GM12878 (cell line): Measurements from ENCODE around the gene GABRB3. TPM values are rescaled to one million over a fixed set of nuclear protein-coding genes. Genes with fewer than 3 reads are reported as not detected.

Experiments used
- ATAC-seq: fragments of 200-7000 bp; cut with Tn5 transposase; 3 replicates; pipeline ENCODE4 v1.9.1; 2020; ENCODE audit warnings: mild to moderate bottlenecking, moderate library complexity
- BruUV-seq: library from RNA; stranded (reverse); fragments of 400-500 nt; replicated peaks from 2 replicates; lab custom pipeline; 2021; lab: Mats Ljungman, UMichigan
- CTCF ChIA-PET: fragments of 300-600 bp; sonication (Branson Sonifier 250); formaldehyde crosslinking; extraction: SDS; loops from one replicate; lab custom pipeline; 2021; ENCODE audit warnings: inconsistent platforms; lab: Yijun Ruan, JAX
- POLR2A ChIA-PET: fragments of 350-600 bp; formaldehyde crosslinking; extraction: SDS; loops from one replicate; lab custom pipeline; 2021; ENCODE audit warnings: inconsistent platforms; lab: Charles Lee
- RAD21 ChIA-PET: fragments of 300-600 bp; sonication (Branson Sonifier 250); formaldehyde crosslinking; loops from one replicate; lab custom pipeline; 2023; ENCODE audit warnings: antibody characterized with exemption; ENCODE audit not compliant: unreplicated experiment; lab: Charles Lee
- SMC1A ChIA-PET: fragments of 300-600 bp; sonication (Branson Sonifier 250); formaldehyde crosslinking; loops from one replicate; lab custom pipeline; 2023; ENCODE audit not compliant: unreplicated experiment, uncharacterized antibody; lab: Charles Lee
- DNase-seq: peaks from one replicate; pipeline ENCODE4 v3.0.0-alpha.2; 2011; ENCODE audit warnings: low read depth, low spot score
- FAIRE-seq: peaks from 3 replicates; lab custom pipeline; 2011; peaks lifted over from hg19 to GRCh38; lab: Jason Lieb, UNC
- H2AFZ ChIP-seq: 2 replicates; pipeline ENCODE4 v1.6.0; 2011; ENCODE audit warnings: low read depth, low read length, control low read depth; ENCODE audit not compliant: control insufficient read depth
- H3K27ac ChIP-seq: 2 replicates; pipeline ENCODE4 v1.5.1; 2011; ENCODE audit warnings: control low read depth; ENCODE audit not compliant: control insufficient read depth, insufficient read depth
- H3K27me3 ChIP-seq, 2 experiments: replicated peaks in 1 of 2; 2 replicates each; pipeline versions ENCODE4 v1.6.0 to v1.6.1; 2011; ENCODE audit warnings: low read length in 1 of 2; ENCODE audit not compliant: control insufficient read depth in 2 of 2, insufficient read depth in 2 of 2
- H3K36me3 ChIP-seq, 2 experiments: 2 replicates each; pipeline ENCODE4 v1.5.1; 2011; ENCODE audit warnings: low read length in 1 of 2; ENCODE audit not compliant: control insufficient read depth in 2 of 2, insufficient read depth in 2 of 2
- H3K4me1 ChIP-seq: 2 replicates; pipeline ENCODE4 v1.6.1; 2011; ENCODE audit warnings: mild to moderate bottlenecking, low read length, moderate library complexity, mixed read lengths; ENCODE audit not compliant: control insufficient read depth, insufficient read depth
- H3K4me2 ChIP-seq: 2 replicates; pipeline ENCODE4 v1.6.0; 2011; ENCODE audit warnings: control low read depth; ENCODE audit not compliant: control insufficient read depth, insufficient read depth
- H3K4me3 ChIP-seq: fragments of 200-600 bp; sonication (generic); 2 replicates; pipeline ENCODE4 v1.5.1; 2016
- H3K79me2 ChIP-seq: 2 replicates; pipeline ENCODE4 v1.6.0; 2011; ENCODE audit warnings: low read length; ENCODE audit not compliant: control insufficient read depth, insufficient read depth
- H3K9ac ChIP-seq: 2 replicates; pipeline ENCODE4 v1.8.0; 2011; ENCODE audit warnings: low read length, control low read depth, mixed read lengths; ENCODE audit not compliant: control insufficient read depth, insufficient read depth
- H3K9me3 ChIP-seq: replicated peaks from 3 replicates; pipeline ENCODE4 v1.5.1; 2011; ENCODE audit warnings: mild to moderate bottlenecking, low read length; ENCODE audit not compliant: control insufficient read depth, insufficient read depth
- H4K20me1 ChIP-seq: 2 replicates; pipeline ENCODE4 v1.6.0; 2011; ENCODE audit not compliant: control insufficient read depth, insufficient read depth
- EED ChIP-seq: sonication (generic); IDR thresholded peaks from 2 replicates; pipeline ENCODE4 v1.6.1; 2016; ENCODE audit warnings: antibody characterized with exemption, low read depth
- EZH2 ChIP-seq: IDR thresholded peaks from 2 replicates; pipeline ENCODE4 v1.6.1; 2012; ENCODE audit warnings: low read depth, mild to moderate bottlenecking, control low read depth, inconsistent platforms, low read length, borderline replicate concordance; ENCODE audit not compliant: control insufficient read depth
- NFYA ChIP-seq: IDR thresholded peaks from 2 replicates; pipeline ENCODE4 v1.6.1; 2011; ENCODE audit warnings: low read depth, mild to moderate bottlenecking, low read length, improper control_type of control experiment, borderline replicate concordance
- NRF1 ChIP-seq: conservative IDR thresholded peaks from 2 replicates; pipeline ENCODE4 v1.6.1; 2011; ENCODE audit warnings: mild to moderate bottlenecking, low read depth, low read length, improper control_type of control experiment
- POLR2AphosphoS5 ChIP-seq: IDR thresholded peaks from 2 replicates; pipeline ENCODE4 v1.6.1; 2011; ENCODE audit warnings: mild to moderate bottlenecking, low read length, inconsistent platforms
- SRF ChIP-seq, 2 experiments: IDR thresholded peaks; 2 replicates each; pipeline ENCODE4 v1.6.1; 2011; ENCODE audit warnings: low read depth in 2 of 2, low read length in 2 of 2, mild to moderate bottlenecking in 1 of 2, moderate library complexity in 1 of 2
- WGBS: methylation state at CpG from one replicate; pipeline ENCODE4 v1.1.6; 2016; ENCODE audit warnings: low lambda C conversion rate; ENCODE audit not compliant: insufficient replicate concordance, insufficient coverage; ENCODE audit errors: missing lambda C conversion rate; 5-methylcytosine and 5-hydroxymethylcytosine counted together
- in situ Hi-C: fragments of 300-500 bp; cut with MboI; formaldehyde crosslinking; loops from 9 replicates; pipeline ENCODE4 v1.14.3; 2018; ENCODE audit warnings: mixed read lengths
- intact Hi-C: fragments of 100-400 bp; cut with micrococcal nuclease; formaldehyde crosslinking; loops from one replicate; pipeline ENCODE4 v1.14.2; 2022; ENCODE audit not compliant: unreplicated experiment
- polyA plus RNA-seq, 11 experiments: library from polyadenylated mRNA; depleted of rRNA in 4 of 11; unstranded in 6 of 11; stranded (reverse) in 5 of 11; fragments of >200 nt; fragmentation: Nextera tagmentation in 4 of 11; fragmentation: Illumina TruSeq in 1 of 11; extraction: Ambion mirVana in 4 of 11; extraction: Trizol in 1 of 11; gene quantifications; 1 replicate in 1 of 11; 2 replicates in 10 of 11; pipeline versions ENCODE4 v1.2.1 to v1.2.3, GENCODE V29; 2011 to 2016; ENCODE audit warnings: inconsistent platforms in 2 of 11, missing spikeins in 2 of 11, low read depth in 1 of 11
- total RNA-seq, 4 experiments: library from RNA; depleted of rRNA in 3 of 4; stranded (reverse); fragments of >200 nt in 3 of 4; fragmentation: Illumina TruSeq in 1 of 4; extraction: Trizol in 1 of 4; gene quantifications; 2 replicates each; pipeline versions ENCODE4 v1.2.1 to v1.2.3, GENCODE V29; 2013 to 2021
- TF ChIP-seq, protein P1 (sequence below): fragments of 450-650 bp; IDR thresholded peaks from 2 replicates; pipeline ENCODE4 v1.6.1; 2017; ENCODE audit warnings: antibody characterized with exemption, mild to moderate bottlenecking, moderate library complexity
- TF ChIP-seq, protein P2 (sequence below): fragments of 450-650 bp; IDR thresholded peaks from 2 replicates; pipeline ENCODE4 v1.6.1; 2017; ENCODE audit warnings: borderline replicate concordance

Gene GABRB3
- total and polyA plus RNA-seq, 10 of the 15 experiments (the other 5 are each of a cell fraction or from before 2014, with no cell fraction given): 0.05 to 0.08 (median 0.05) TPM; not detected in 7

DNA sequence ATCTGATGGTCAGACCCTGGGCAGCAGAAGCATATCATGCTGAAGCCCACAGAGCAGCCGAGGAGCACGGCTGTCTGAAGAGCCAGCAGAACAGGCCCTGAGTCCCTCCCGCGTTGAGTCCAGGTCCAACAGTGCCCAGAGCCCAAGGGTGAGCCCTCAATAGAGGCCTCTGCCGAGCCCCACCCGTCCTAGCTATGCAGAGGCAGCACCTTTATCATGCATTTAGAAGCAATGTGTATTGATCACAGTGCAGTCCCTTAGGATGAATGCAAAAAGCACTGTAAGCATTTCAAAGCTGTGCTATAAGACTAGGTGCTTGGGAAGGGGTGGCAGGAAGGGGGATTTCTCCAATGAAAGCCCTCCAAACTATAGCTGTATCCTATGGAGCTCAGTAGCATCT, 208.5 kb downstream of the GABRB3 start:
- Histone ChIP-seq H3K4me2 (no peak overlapping the region), H2AFZ (no peak overlapping the region), H3K79me2 (no peaks in the 10 kb centered on the region), H3K9me3 (no peaks in the 10 kb centered on the region; the same call in 2 of the 3 replicates)
- no peak for FAIRE-seq
- SMC1A ChIA-PET: no interaction called here
- WGBS: 54% methylated on average over 6 of the region's 6 CpGs
- no peak for TF ChIP-seq NFYA
- TF ChIP-seq, all 136 proteins: peak for 0
- BruUV-seq: no TSS peak
- Histone ChIP-seq H3K27me3 (no peaks in the 10 kb centered on the region), H4K20me1 (no peaks in the 10 kb centered on the region), H3K36me3 (no peaks in the 10 kb centered on the region), H3K9ac (no peak overlapping the region), H3K27ac (no peak overlapping the region), H3K4me1 (no peaks in the 10 kb centered on the region), H3K4me3 (no peak overlapping the region)
- POLR2A ChIA-PET: no interaction called here
- RAD21 ChIA-PET: no interaction called here
- intact Hi-C loops: no loop called here
- no peak for ATAC-seq
- in situ Hi-C loops: no loop called here
- DNase-seq: no peak
- CTCF ChIA-PET: no interaction called here

DNA sequence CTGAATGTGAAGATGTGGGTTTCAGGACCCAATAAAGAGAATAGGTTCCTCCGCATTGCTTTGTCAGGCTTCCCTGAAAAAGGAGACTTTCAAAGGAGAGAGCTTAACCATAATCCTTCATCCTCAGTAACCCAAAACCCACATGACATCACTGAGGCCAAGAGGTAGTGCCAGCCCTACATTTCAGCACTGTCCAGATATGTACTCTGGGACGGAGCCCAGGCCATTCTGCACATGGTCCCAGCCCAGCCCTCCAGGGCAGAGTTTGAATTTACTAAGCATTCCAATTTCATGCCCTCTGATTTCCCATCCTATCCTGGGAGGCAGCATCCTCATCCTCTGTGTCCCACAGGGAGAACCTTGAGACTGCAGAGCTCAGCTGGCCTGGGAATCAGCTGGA, 210.5 kb downstream of the GABRB3 start:
- Histone ChIP-seq H3K36me3 (no peaks in the 10 kb centered on the region), H3K79me2 (no peaks in the 10 kb centered on the region), H3K4me2 (no peak overlapping the region), H3K4me1 (no peaks in the 10 kb centered on the region), H3K27me3 (no peaks in the 10 kb centered on the region), H3K9ac (no peak overlapping the region), H3K27ac (no peak overlapping the region), H4K20me1 (no peaks in the 10 kb centered on the region), H2AFZ (no peak overlapping the region), H3K9me3 (no peaks in the 10 kb centered on the region; the same call in 2 of the 3 replicates), H3K4me3 (no peak overlapping the region)
- intact Hi-C loops: no loop called here
- whole genome bisulfite sequencing: 56% methylated on average over 2 of the region's 2 CpGs
- ChIA-PET RAD21 (no interaction called here), POLR2A (no interaction called here), CTCF (no interaction called here), SMC1A (no interaction called here)
- TF ChIP-seq NRF1 (no peak), EZH2 (no peak), EED (no peak), SRF (IDR thresholded peaks at IDR 0.05; ENCODE audit: low read depth in 2 of 2, low read length in 2 of 2) (no peak), POLR2AphosphoS5 (no peak)
- TF ChIP-seq, protein P1, sequence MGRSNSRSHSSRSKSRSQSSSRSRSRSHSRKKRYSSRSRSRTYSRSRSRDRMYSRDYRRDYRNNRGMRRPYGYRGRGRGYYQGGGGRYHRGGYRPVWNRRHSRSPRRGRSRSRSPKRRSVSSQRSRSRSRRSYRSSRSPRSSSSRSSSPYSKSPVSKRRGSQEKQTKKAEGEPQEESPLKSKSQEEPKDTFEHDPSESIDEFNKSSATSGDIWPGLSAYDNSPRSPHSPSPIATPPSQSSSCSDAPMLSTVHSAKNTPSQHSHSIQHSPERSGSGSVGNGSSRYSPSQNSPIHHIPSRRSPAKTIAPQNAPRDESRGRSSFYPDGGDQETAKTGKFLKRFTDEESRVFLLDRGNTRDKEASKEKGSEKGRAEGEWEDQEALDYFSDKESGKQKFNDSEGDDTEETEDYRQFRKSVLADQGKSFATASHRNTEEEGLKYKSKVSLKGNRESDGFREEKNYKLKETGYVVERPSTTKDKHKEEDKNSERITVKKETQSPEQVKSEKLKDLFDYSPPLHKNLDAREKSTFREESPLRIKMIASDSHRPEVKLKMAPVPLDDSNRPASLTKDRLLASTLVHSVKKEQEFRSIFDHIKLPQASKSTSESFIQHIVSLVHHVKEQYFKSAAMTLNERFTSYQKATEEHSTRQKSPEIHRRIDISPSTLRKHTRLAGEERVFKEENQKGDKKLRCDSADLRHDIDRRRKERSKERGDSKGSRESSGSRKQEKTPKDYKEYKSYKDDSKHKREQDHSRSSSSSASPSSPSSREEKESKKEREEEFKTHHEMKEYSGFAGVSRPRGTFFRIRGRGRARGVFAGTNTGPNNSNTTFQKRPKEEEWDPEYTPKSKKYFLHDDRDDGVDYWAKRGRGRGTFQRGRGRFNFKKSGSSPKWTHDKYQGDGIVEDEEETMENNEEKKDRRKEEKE: no peak
- TF ChIP-seq, protein P2, sequence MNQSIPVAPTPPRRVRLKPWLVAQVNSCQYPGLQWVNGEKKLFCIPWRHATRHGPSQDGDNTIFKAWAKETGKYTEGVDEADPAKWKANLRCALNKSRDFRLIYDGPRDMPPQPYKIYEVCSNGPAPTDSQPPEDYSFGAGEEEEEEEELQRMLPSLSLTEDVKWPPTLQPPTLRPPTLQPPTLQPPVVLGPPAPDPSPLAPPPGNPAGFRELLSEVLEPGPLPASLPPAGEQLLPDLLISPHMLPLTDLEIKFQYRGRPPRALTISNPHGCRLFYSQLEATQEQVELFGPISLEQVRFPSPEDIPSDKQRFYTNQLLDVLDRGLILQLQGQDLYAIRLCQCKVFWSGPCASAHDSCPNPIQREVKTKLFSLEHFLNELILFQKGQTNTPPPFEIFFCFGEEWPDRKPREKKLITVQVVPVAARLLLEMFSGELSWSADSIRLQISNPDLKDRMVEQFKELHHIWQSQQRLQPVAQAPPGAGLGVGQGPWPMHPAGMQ: no peak
- FAIRE-seq (no peak), ATAC-seq (no peak), DNase-seq (no peak)
- in situ Hi-C loops: no loop called here
- BruUV-seq: no TSS peak
